ENCODE data around the gene AKAP6. TPM values are rescaled to one million over a fixed set of nuclear protein-coding genes. Genes with fewer than 3 reads are reported as not detected.

Gene AKAP6
- total RNA-seq, 1 donor from 2014 or later, result 4.7 TPM

GRCh38 chr14:32666308-32666707 lies 337.2 kb downstream of the AKAP6 start:
- Mint-ChIP-seq H3K27ac (no peak overlapping the region), H3K36me3 (no peaks in the 10 kb centered on the region), H3K4me1 (ENCODE audit: unreplicated experiment) (no peaks in the 10 kb centered on the region), H3K27me3 (no peaks in the 10 kb centered on the region), H3K4me3 (no peak overlapping the region), H3K9me3 (peaks cover 4% of the 10 kb centered on the region)
- TF ChIP-seq CTCF (conservative IDR thresholded peaks at IDR 0.05), result no peak
- DNase-seq (ENCODE audit: extremely low spot score, unreplicated experiment), result no peak

- Mint-ChIP-seq H3K27me3 (no peaks in the 10 kb centered on the region), H3K9me3 (peaks cover 9% of the 10 kb centered on the region), H3K4me1 (ENCODE audit: unreplicated experiment) (no peaks in the 10 kb centered on the region), H3K4me3 (no peak overlapping the region), H3K27ac (no peak overlapping the region), H3K36me3 (no peaks in the 10 kb centered on the region)
- no peak for TF ChIP-seq CTCF (conservative IDR thresholded peaks at IDR 0.05)
- DNase-seq (ENCODE audit: extremely low spot score, unreplicated experiment), result no peak
Measured at GRCh38 chr14:32667287-32667686, 338.2 kb downstream of the AKAP6 start.

GRCh38 chr14:32667791-32668190 lies 338.7 kb downstream of the AKAP6 start:
- H3K36me3 Mint-ChIP-seq, result no peaks in the 10 kb centered on the region
- no peak for DNase-seq (ENCODE audit: extremely low spot score, unreplicated experiment)
- no peak overlapping the region for H3K4me3 Mint-ChIP-seq
- no peak overlapping the region for H3K27ac Mint-ChIP-seq
- H3K9me3 Mint-ChIP-seq, result peaks cover 9% of the 10 kb centered on the region
- no peaks in the 10 kb centered on the region for H3K27me3 Mint-ChIP-seq
- no peak for TF ChIP-seq CTCF (conservative IDR thresholded peaks at IDR 0.05)
- H3K4me1 Mint-ChIP-seq (ENCODE audit: unreplicated experiment), result no peaks in the 10 kb centered on the region

GRCh38 chr14:32669391-32669790 lies 340.3 kb downstream of the AKAP6 start:
- Mint-ChIP-seq H3K36me3 (no peaks in the 10 kb centered on the region), H3K9me3 (peaks cover 9% of the 10 kb centered on the region)
- DNase-seq (ENCODE audit: extremely low spot score, unreplicated experiment), result no peak

GRCh38 chr14:32675433-32675832 lies 346.3 kb downstream of the AKAP6 start:
- DNase-seq (ENCODE audit: extremely low spot score, unreplicated experiment), result no peak
- H3K4me1 Mint-ChIP-seq (ENCODE audit: unreplicated experiment), result peaks cover 7% of the 10 kb centered on the region
- no peak overlapping the region for H3K27ac Mint-ChIP-seq
- peaks cover 9% of the 10 kb centered on the region for H3K9me3 Mint-ChIP-seq
- no peak overlapping the region for H3K4me3 Mint-ChIP-seq
- peaks cover 3% of the 10 kb centered on the region for H3K36me3 Mint-ChIP-seq
- no peak for TF ChIP-seq CTCF (conservative IDR thresholded peaks at IDR 0.05)
- no peaks in the 10 kb centered on the region for H3K27me3 Mint-ChIP-seq

More at GRCh38 chr14:32669391-32669790, 340.3 kb downstream of the AKAP6 start:
- Mint-ChIP-seq H3K27ac (no peak overlapping the region), H3K4me1 (ENCODE audit: unreplicated experiment) (no peaks in the 10 kb centered on the region), H3K27me3 (no peaks in the 10 kb centered on the region), H3K4me3 (no peak overlapping the region)
- TF ChIP-seq CTCF (conservative IDR thresholded peaks at IDR 0.05), result no peak
